NCI-H1694 treated with DMSO at 0.1 percent for 48 hours (cell line): Measurements from ENCODE around the gene EEF1G.
"Not testable (repeated sequence)": the region's sequence is repeated elsewhere in the genome, so short reads cannot be mapped to it uniquely, and the experiment has no call there.

Experiments
- DNase-seq: peaks from one replicate; lab custom pipeline; 2025; lab: John Stamatoyannopoulos, UW

EEF1G gene

GRCh38 chr11:62554387-62555167 lies 19.1 kb downstream of the EEF1G start:
- peak; percentile 46 for DNase-seq

GRCh38 chr11:62553839-62554361 lies 19.8 kb downstream of the EEF1G start:
- no peak for DNase-seq

- no peak for DNase-seq
Observed at GRCh38 chr11:62553080-62553838, 20.4 kb downstream of the EEF1G start.

- no peak for DNase-seq
Observed at GRCh38 chr11:62552485-62553079, 21.1 kb downstream of the EEF1G start.

GRCh38 chr11:62550478-62550877 lies 23.2 kb downstream of the EEF1G start:
- not testable (repeated sequence) for DNase-seq

- no peak for DNase-seq
Observed at GRCh38 chr11:62548545-62549335, 25.0 kb downstream of the EEF1G start.

- DNase-seq, result no peak
Observed at GRCh38 chr11:62547691-62548281, 25.9 kb downstream of the EEF1G start.

GRCh38 chr11:62546929-62547625 lies 26.6 kb downstream of the EEF1G start:
- no peak for DNase-seq

GRCh38 chr11:62546244-62546928 lies 27.3 kb downstream of the EEF1G start, which contains the start of gene AHNAK:
AHNAK (minus strand) TSS chr11:62546806; CDS start chr11:62536098, 10,708 bp downstream.
- DNase-seq, result no peak

GRCh38 chr11:62545437-62546243 lies 28.1 kb downstream of the EEF1G start:
- no peak for DNase-seq

GRCh38 chr11:62544581-62545436 lies 28.9 kb downstream of the EEF1G start:
- no peak for DNase-seq

- DNase-seq, result no peak
Observed at GRCh38 chr11:62543680-62544444, 29.8 kb downstream of the EEF1G start.

GRCh38 chr11:62542750-62543567 lies 30.7 kb downstream of the EEF1G start:
- peak; percentile 42 for DNase-seq

- DNase-seq, result no peak
Observed at GRCh38 chr11:62542111-62542745, 31.5 kb downstream of the EEF1G start.

GRCh38 chr11:62540804-62541701 lies 32.6 kb downstream of the EEF1G start:
- DNase-seq, result no peak
